OCI-LY7 (cell line): ENCODE results near the gene VPS18. TPM values are rescaled to one million over a fixed set of nuclear protein-coding genes. Genes with fewer than 3 reads are reported as not detected.

Source experiments
- BruUV-seq: library from RNA; stranded (reverse); fragments of 400-500 nt; replicated peaks from 2 replicates; lab custom pipeline; 2021; lab: Mats Ljungman, UMichigan
- CTCF ChIA-PET: fragments of 300-600 bp; sonication (Branson Sonifier 250); formaldehyde crosslinking; loops from one replicate; lab custom pipeline; 2022; ENCODE audit warnings: antibody characterized with exemption; ENCODE audit not compliant: unreplicated experiment; lab: Charles Lee
- POLR2A ChIA-PET: fragments of 300-600 bp; sonication (Branson Sonifier 250); formaldehyde crosslinking; loops from one replicate; lab custom pipeline; 2022; ENCODE audit warnings: antibody characterized with exemption; lab: Charles Lee
- DNase-seq: peaks from one replicate; pipeline ENCODE4 v3.0.0-alpha.2; 2015; ENCODE audit warnings: low spot score
- H2AFZ ChIP-seq: fragments of 200-600 bp; sonication (generic), shearing (Covaris generic); 2 replicates; pipeline ENCODE4 v1.6.1; 2014; ENCODE audit warnings: mild to moderate bottlenecking, antibody characterized with exemption, low read length, moderate library complexity
- H3K27ac ChIP-seq: fragments of 200-600 bp; sonication (generic); 2 replicates; pipeline ENCODE4 v1.5.1; 2014; ENCODE audit warnings: mixed run types, low read depth, mild to moderate bottlenecking, moderate library complexity, low read length, inconsistent platforms; ENCODE audit not compliant: poor library complexity, severe bottlenecking
- H3K36me3 ChIP-seq: fragments of 200-600 bp; sonication (generic); 2 replicates; pipeline ENCODE4 v1.6.1; 2014; ENCODE audit warnings: mild to moderate bottlenecking, antibody characterized with exemption, low read length, moderate library complexity, mixed read lengths; ENCODE audit not compliant: insufficient read depth
- H3K4me1 ChIP-seq: fragments of 200-600 bp; sonication (generic); 2 replicates; pipeline ENCODE4 v1.5.1; 2014; ENCODE audit warnings: mild to moderate bottlenecking, low read length; ENCODE audit not compliant: insufficient read depth, poor library complexity, severe bottlenecking
- H3K4me2 ChIP-seq: fragments of 200-600 bp; sonication (generic); 2 replicates; pipeline ENCODE4 v1.6.1; 2014; ENCODE audit warnings: mild to moderate bottlenecking, low read length
- H3K4me3 ChIP-seq: fragments of 200-600 bp; sonication (generic); 2 replicates; pipeline ENCODE4 v1.5.1; 2014; ENCODE audit warnings: mild to moderate bottlenecking, low read depth, low read length; ENCODE audit not compliant: poor library complexity, severe bottlenecking
- H3K79me2 ChIP-seq: fragments of 200-600 bp; sonication (generic); 2 replicates; pipeline ENCODE4 v1.6.1; 2016; ENCODE audit warnings: low read depth, mild to moderate bottlenecking, low read length, moderate library complexity, mixed read lengths; ENCODE audit not compliant: insufficient read depth
- H3K9me2 ChIP-seq: fragments of 200-600 bp; sonication (generic); 2 replicates; pipeline ENCODE4 v1.6.1; 2016; ENCODE audit warnings: mild to moderate bottlenecking, low read length, mixed read lengths; ENCODE audit not compliant: insufficient read depth
- H3K9me3 ChIP-seq: fragments of 200-600 bp; sonication (generic); 2 replicates; pipeline ENCODE4 v1.6.1; 2014; ENCODE audit warnings: mild to moderate bottlenecking, mixed run types, low read length, mixed read lengths
- H4K20me1 ChIP-seq: fragments of 200-600 bp; sonication (generic); 2 replicates; pipeline ENCODE4 v1.6.1; 2014; ENCODE audit warnings: mild to moderate bottlenecking, antibody characterized with exemption, low read length, moderate library complexity, mixed read lengths; ENCODE audit not compliant: insufficient read depth
- CTCF ChIP-seq: fragments of 200-600 bp; sonication (generic); conservative IDR thresholded peaks from 2 replicates; pipeline ENCODE4 v1.5.1; 2014; ENCODE audit warnings: mild to moderate bottlenecking, antibody characterized with exemption, low read length, moderate library complexity, mixed read lengths
- EZH2phosphoT487 ChIP-seq: fragments of 200-600 bp; sonication (generic); IDR thresholded peaks from 2 replicates; pipeline ENCODE4 v1.6.1; 2018; ENCODE audit warnings: low read depth, borderline replicate concordance, mild to moderate bottlenecking, mixed run types, antibody characterized with exemption, low read length, moderate library complexity, mixed read lengths
- intact Hi-C: fragments of 100-400 bp; cut with micrococcal nuclease; formaldehyde crosslinking; loops from one replicate; pipeline ENCODE4 v1.10.0; 2022; ENCODE audit not compliant: unreplicated experiment
- total RNA-seq, 2 experiments: library from RNA; depleted of rRNA in 1 of 2; stranded (reverse); fragments of >200 nt in 1 of 2; shearing (Covaris generic) in 1 of 2; gene quantifications; 2 replicates each; pipeline ENCODE4 v1.2.3, GENCODE V29; 2014 to 2022

VPS18 gene
- total RNA-seq, 2 experiments from 2014 or later, result 24.5 to 30.7 TPM

DNA sequence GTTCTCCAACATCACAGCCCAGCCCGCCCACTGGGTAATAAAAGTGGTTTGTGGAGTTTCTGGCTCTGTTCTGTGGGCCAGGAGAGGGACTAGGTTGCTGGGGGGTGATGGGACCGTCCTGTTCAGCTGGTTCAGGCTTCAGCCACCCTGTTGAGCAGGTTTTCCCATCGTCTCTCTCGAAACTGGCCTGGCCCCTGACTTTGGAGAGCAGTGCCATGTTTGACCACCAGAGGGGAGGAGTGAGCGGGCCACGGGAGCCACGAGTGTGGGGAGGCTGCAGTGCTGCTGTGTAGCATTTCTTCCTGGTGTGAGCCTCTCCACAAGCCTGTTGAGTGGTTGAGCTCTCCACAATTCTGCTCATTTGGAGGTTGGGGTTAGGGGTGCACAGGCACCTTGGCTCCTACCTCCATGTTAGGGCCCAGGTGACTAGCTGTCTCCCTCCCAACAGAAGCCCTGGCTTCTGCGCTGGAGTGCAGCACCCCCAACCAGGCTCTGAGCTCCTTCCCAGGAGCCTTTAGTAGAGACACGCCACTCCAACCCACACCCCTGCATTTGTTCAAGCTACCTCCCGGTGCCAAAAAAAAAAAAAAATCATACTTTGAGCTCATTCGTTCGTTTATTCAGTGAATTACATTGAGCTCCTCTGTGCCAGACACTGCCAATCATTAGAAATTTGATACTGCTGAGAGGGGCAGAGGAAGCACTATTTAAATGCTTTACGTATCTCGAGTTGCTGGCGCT lies 36.5 kb upstream of the VPS18 start:
- DNase-seq, result peak; percentile 77
- Histone ChIP-seq H2AFZ (peak overlapping the region; percentile 79), H3K27ac (no peak overlapping the region), H3K4me3 (no peak overlapping the region), H3K79me2 (no peaks in the 10 kb centered on the region), H4K20me1 (no peaks in the 10 kb centered on the region), H3K4me2 (peak overlapping the region; percentile 3; the same call in 1 of the 2 replicates), H3K9me3 (no peaks in the 10 kb centered on the region), H3K9me2 (no peaks in the 10 kb centered on the region), H3K36me3 (no peaks in the 10 kb centered on the region), H3K4me1 (peaks cover 22% of the 10 kb centered on the region)
- no TSS peak for BruUV-seq
- intact Hi-C loops, result loop anchor here (1.0 to 5.0 kb wide), 2 partner anchors 37 to 95 kb away; partner anchors contain the start of genes CHAC1 and VPS18
- TF ChIP-seq CTCF (peak; percentile 97), EZH2phosphoT487 (no peak)
- ChIA-PET CTCF (interaction anchor here (0.6 to 3.8 kb wide), 17 partner anchors 8 to 288 kb away, joined by 3 to 70 read pairs (median 5); partner anchors contain the start of genes RHOV, SPINT1 and VPS18), POLR2A (interaction anchor here (0.6 to 3.3 kb wide), 16 partner anchors 9 to 1114 kb away, joined by 3 to 34 read pairs (median 4); partner anchors contain the start of genes CCDC32, CHAC1 and VPS18)

GRCh38 chr15:40858706-40859105 lies 35.5 kb upstream of the VPS18 start:
- BruUV-seq, result no TSS peak

More at GRCh38 chr15:40858706-40859105, 35.5 kb upstream of the VPS18 start:
- intact Hi-C loops, result loop anchor here (5.0 kb wide), 1 partner anchor 94 kb away; the partner anchor contains the start of gene CHAC1
- TF ChIP-seq CTCF, result no peak
- no peak for TF ChIP-seq EZH2phosphoT487
- Histone ChIP-seq H3K4me1 (peaks cover 22% of the 10 kb centered on the region), H4K20me1 (no peaks in the 10 kb centered on the region), H3K4me3 (no peak overlapping the region), H3K79me2 (no peaks in the 10 kb centered on the region), H3K9me2 (no peaks in the 10 kb centered on the region), H3K36me3 (no peaks in the 10 kb centered on the region), H3K27ac (no peak overlapping the region), H3K4me2 (no peak overlapping the region), H3K9me3 (no peaks in the 10 kb centered on the region), H2AFZ (peak overlapping the region; percentile 91; the same call in 1 of the 2 replicates)
- DNase-seq, result no peak
- ChIA-PET CTCF (interaction anchor here (0.5 to 3.8 kb wide), 11 partner anchors 9 to 330 kb away, joined by 3 to 70 read pairs (median 14); partner anchors contain the start of genes RHOV, SPINT1 and VPS18), POLR2A (interaction anchor here (0.6 to 3.3 kb wide), 11 partner anchors 10 to 338 kb away, joined by 3 to 34 read pairs (median 3); partner anchors contain the start of gene VPS18)
